H9 (cell line): ENCODE data around the gene MRPS15. TPM values are rescaled to one million over a fixed set of nuclear protein-coding genes. Genes with fewer than 3 reads are reported as not detected.

Source experiments
- DNase-seq: peaks from one replicate; pipeline ENCODE4 v3.0.0-alpha.2; 2017
- H2AFZ ChIP-seq: one replicate; pipeline ENCODE4 v1.6.1; 2013; ENCODE audit warnings: mild to moderate bottlenecking, low read length, control low read depth, moderate library complexity
- H2AK5ac ChIP-seq: 2 replicates; pipeline ENCODE4 v1.6.1; 2013; ENCODE audit warnings: low read length, control low read depth, mixed read lengths; ENCODE audit not compliant: insufficient read length
- H2BK120ac ChIP-seq: one replicate; pipeline ENCODE4 v1.6.1; 2013; ENCODE audit warnings: low read depth, mild to moderate bottlenecking, low read length, control low read depth, inconsistent platforms; ENCODE audit not compliant: poor library complexity, severe bottlenecking
- H2BK12ac ChIP-seq: 2 replicates; pipeline ENCODE4 v1.6.1; 2013; ENCODE audit warnings: low read length, control low read depth, mixed read lengths, low read depth; ENCODE audit not compliant: insufficient read length
- H2BK15ac ChIP-seq: 2 replicates; pipeline ENCODE4 v1.6.1; 2013; ENCODE audit warnings: low read depth, low read length, control low read depth
- H2BK20ac ChIP-seq: one replicate; pipeline ENCODE4 v1.6.1; 2013; ENCODE audit warnings: low read depth, mild to moderate bottlenecking, low read length, control low read depth, inconsistent platforms; ENCODE audit not compliant: poor library complexity, severe bottlenecking
- H2BK5ac ChIP-seq: 2 replicates; pipeline ENCODE4 v1.6.1; 2013; ENCODE audit warnings: low read length, control low read depth, mixed read lengths; ENCODE audit not compliant: insufficient read length
- H3K14ac ChIP-seq: 2 replicates; pipeline ENCODE4 v1.6.1; 2013; ENCODE audit warnings: low read length, control low read depth; ENCODE audit not compliant: insufficient read depth
- H3K18ac ChIP-seq: 2 replicates; pipeline ENCODE4 v1.6.1; 2013; ENCODE audit warnings: low read depth, mild to moderate bottlenecking, mixed read lengths, low read length, control low read depth; ENCODE audit not compliant: insufficient read length
- H3K23ac ChIP-seq: 2 replicates; pipeline ENCODE4 v1.6.1; 2013; ENCODE audit warnings: low read length, control low read depth, mixed read lengths, low read depth; ENCODE audit not compliant: insufficient read length
- H3K23me2 ChIP-seq: 2 replicates; pipeline ENCODE4 v1.6.1; 2013; ENCODE audit warnings: low read depth, mild to moderate bottlenecking, mixed read lengths, low read length, control low read depth; ENCODE audit not compliant: insufficient read length, poor library complexity, severe bottlenecking
- H3K27ac ChIP-seq: 2 replicates; pipeline ENCODE4 v1.5.1; 2013; ENCODE audit warnings: low read length, control low read depth, mixed read lengths, low read depth; ENCODE audit not compliant: insufficient read length
- H3K27me3 ChIP-seq: 2 replicates; pipeline ENCODE4 v1.6.1; 2013; ENCODE audit warnings: low read length, control low read depth, inconsistent platforms; ENCODE audit not compliant: insufficient read depth
- H3K4ac ChIP-seq: 2 replicates; pipeline ENCODE4 v1.6.1; 2013; ENCODE audit warnings: low read depth, mild to moderate bottlenecking, control low read depth, inconsistent platforms, low read length, moderate library complexity
- H3K4me1 ChIP-seq: 2 replicates; pipeline ENCODE4 v1.6.1; 2013; ENCODE audit warnings: low read length, control low read depth, inconsistent platforms; ENCODE audit not compliant: insufficient read depth
- H3K4me2 ChIP-seq: 2 replicates; pipeline ENCODE4 v1.6.1; 2013; ENCODE audit warnings: low read length, control low read depth, mixed read lengths; ENCODE audit not compliant: insufficient read length, insufficient read depth
- H3K56ac ChIP-seq: 2 replicates; pipeline ENCODE4 v1.6.1; 2013; ENCODE audit warnings: low read depth, mild to moderate bottlenecking, mixed read lengths, low read length, control low read depth; ENCODE audit not compliant: insufficient read length
- H3K79me1 ChIP-seq: 2 replicates; pipeline ENCODE4 v1.6.1; 2013; ENCODE audit warnings: low read depth, mild to moderate bottlenecking, moderate library complexity, low read length, control low read depth, inconsistent platforms; ENCODE audit not compliant: insufficient read depth, poor library complexity, severe bottlenecking
- H3K79me2 ChIP-seq: 2 replicates; pipeline ENCODE4 v1.6.1; 2013; ENCODE audit warnings: low read length, control low read depth, inconsistent platforms; ENCODE audit not compliant: insufficient read depth
- H3K9ac ChIP-seq: 2 replicates; pipeline ENCODE4 v1.6.1; 2013; ENCODE audit warnings: low read length, control low read depth, mixed read lengths; ENCODE audit not compliant: insufficient read length; ENCODE audit errors: extremely low read depth
- H3K9me3 ChIP-seq: one replicate; pipeline ENCODE4 v1.6.1; 2013; ENCODE audit warnings: low read depth, low read length, inconsistent platforms; ENCODE audit not compliant: control insufficient read depth
- H3T11ph ChIP-seq: one replicate; pipeline ENCODE4 v1.6.1; 2013; ENCODE audit warnings: mild to moderate bottlenecking, low read length, control low read depth, inconsistent platforms
- H4K20me1 ChIP-seq: one replicate; pipeline ENCODE4 v1.6.1; 2013; ENCODE audit not compliant: control insufficient read depth, insufficient read length, insufficient read depth
- H4K5ac ChIP-seq: 2 replicates; pipeline ENCODE4 v1.6.1; 2013; ENCODE audit warnings: low read depth, mild to moderate bottlenecking, mixed read lengths, low read length, control low read depth; ENCODE audit not compliant: insufficient read length
- H4K8ac ChIP-seq: replicated peaks from 2 replicates; pipeline ENCODE4 v1.6.1; 2013; ENCODE audit warnings: low read length, control low read depth, mixed read lengths, low read depth; ENCODE audit not compliant: insufficient read length
- H4K91ac ChIP-seq: 2 replicates; pipeline ENCODE4 v1.6.1; 2013; ENCODE audit warnings: low read depth, mild to moderate bottlenecking, moderate library complexity, mixed read lengths, low read length, control low read depth; ENCODE audit not compliant: insufficient read length
- H3K27ac Mint-ChIP-seq, 3 experiments: 2 replicates in 2 of 3; 3 replicates in 1 of 3; pipeline ENCODE4 v1.8.0; 2020 to 2021; ENCODE audit warnings: mixed read lengths in 3 of 3, mild to moderate bottlenecking in 1 of 3, moderate library complexity in 1 of 3
- H3K27me3 Mint-ChIP-seq: 2 replicates; pipeline ENCODE4 v1.8.0; 2021; ENCODE audit warnings: low read depth, mild to moderate bottlenecking, moderate library complexity, mixed read lengths
- H3K36me3 Mint-ChIP-seq, 3 experiments: 2 replicates in 2 of 3; 3 replicates in 1 of 3; pipeline ENCODE4 v1.8.0; 2020 to 2021; ENCODE audit warnings: low read depth in 3 of 3, mixed read lengths in 3 of 3; ENCODE audit not compliant: insufficient read depth in 1 of 3
- H3K4me1 Mint-ChIP-seq, 2 experiments: 2 replicates each; pipeline ENCODE4 v1.8.0; 2020; ENCODE audit warnings: mixed read lengths in 2 of 2
- H3K4me3 Mint-ChIP-seq, 2 experiments: 2 replicates in 1 of 2; 3 replicates in 1 of 2; pipeline ENCODE4 v1.8.0; 2020 to 2021; ENCODE audit warnings: mild to moderate bottlenecking in 2 of 2, mixed read lengths in 2 of 2, moderate library complexity in 1 of 2
- H3K9me3 Mint-ChIP-seq, 2 experiments: 2 replicates in 1 of 2; 3 replicates in 1 of 2; pipeline ENCODE4 v1.8.0; 2020; ENCODE audit warnings: mild to moderate bottlenecking in 2 of 2, mixed read lengths in 2 of 2, moderate library complexity in 1 of 2
- CTCF ChIP-seq: fragments of 200-600 bp; sonication (generic); conservative IDR thresholded peaks from 3 replicates; pipeline ENCODE4 v1.8.0; 2021; ENCODE audit warnings: antibody characterized with exemption, mild to moderate bottlenecking
- WGBS: extraction: QIAGEN DNeasy Blood & Tissue Kit; methylation state at CpG from one replicate; pipeline ENCODE4 v1.1.7; 2013; ENCODE audit warnings: missing lambda C conversion rate, low lambda C conversion rate, mixed read lengths; ENCODE audit not compliant: insufficient read length; ENCODE audit errors: extremely low coverage; 5-methylcytosine and 5-hydroxymethylcytosine counted together
- total RNA-seq: library from RNA; stranded (reverse); gene quantifications from 2 replicates; pipeline ENCODE4 v1.2.1, GENCODE V29; 2021

The MRPS15 gene
- total RNA-seq, 1 experiment from 2014 or later, result 111 TPM

DNA sequence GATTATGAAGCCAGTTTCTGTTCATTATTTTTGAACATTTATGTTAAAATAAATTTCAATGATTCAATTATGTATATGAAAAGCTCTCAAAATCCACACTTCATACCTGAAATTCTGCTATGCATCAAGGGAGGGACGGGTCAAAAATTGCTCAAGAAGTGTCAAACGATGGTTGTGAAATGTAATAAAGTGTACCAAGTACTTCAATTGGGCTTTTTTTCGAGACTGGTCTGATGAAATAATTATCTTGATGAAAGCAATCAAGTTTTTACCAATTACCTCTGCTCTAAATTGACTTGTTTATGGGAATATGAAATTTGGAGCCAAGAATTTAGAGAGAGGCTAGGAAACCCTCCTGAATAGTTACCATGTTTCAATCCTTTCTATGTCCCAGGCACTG is 21.8 kb downstream of the MRPS15 start:
- Histone ChIP-seq H2AFZ (no peak overlapping the region), H2BK5ac (no peak overlapping the region), H3K56ac (no peak overlapping the region), H3T11ph (no peak overlapping the region), H4K20me1 (no peaks in the 10 kb centered on the region), H4K91ac (no peak overlapping the region), H3K27ac (no peak overlapping the region), H3K4me2 (no peak overlapping the region), H2BK120ac (no peak overlapping the region), H3K4ac (no peak overlapping the region), H3K23me2 (no peaks in the 10 kb centered on the region), H3K23ac (no peak overlapping the region), H2BK12ac (no peak overlapping the region), H2BK15ac (no peak overlapping the region), H4K5ac (no peak overlapping the region), H2BK20ac (no peak overlapping the region), H3K18ac (no peak overlapping the region), H4K8ac (no peak overlapping the region), H3K27me3 (no peaks in the 10 kb centered on the region), H3K4me1 (no peaks in the 10 kb centered on the region), H2AK5ac (no peak overlapping the region), H3K9me3 (no peaks in the 10 kb centered on the region), H3K14ac (no peak overlapping the region), H3K9ac (no peak overlapping the region), H3K79me1 (no peaks in the 10 kb centered on the region), H3K79me2 (no peaks in the 10 kb centered on the region)
- TF ChIP-seq CTCF, result no peak
- no peak overlapping the region for H3K4me3 Mint-ChIP-seq
- WGBS, result no CpG with 5 or more reads among the region's 3 CpGs
- no peaks in the 10 kb centered on the region for H3K36me3 Mint-ChIP-seq
- DNase-seq, result no peak
- H3K27me3 Mint-ChIP-seq, result no peaks in the 10 kb centered on the region
- H3K4me1 Mint-ChIP-seq, result peaks cover 14 to 16% of the 10 kb centered on the region in 2 experiments
- no peak overlapping the region for H3K27ac Mint-ChIP-seq
- no peaks in the 10 kb centered on the region for H3K9me3 Mint-ChIP-seq
